Breast epithelium (tissue), 4 donors: ENCODE results near the gene TCP11L1. TPM values are rescaled to one million over a fixed set of nuclear protein-coding genes. Genes with fewer than 3 reads are reported as not detected.

Source experiments
- DNase-seq, 2 donors: peaks; one replicate each; pipeline ENCODE4 v3.0.0-alpha.2; 2019; ENCODE audit warnings: low spot score in 2 of 2
- H3K27ac ChIP-seq, 2 donors: fragments of 200-600 bp; sonication (generic) in 1 of 2; one replicate each; pipeline ENCODE4 v1.5.1; 2016 to 2019; ENCODE audit warnings: mild to moderate bottlenecking in 1 of 2
- H3K27me3 ChIP-seq, 2 donors: fragments of 200-600 bp; sonication (generic) in 1 of 2; one replicate each; pipeline versions ENCODE4 v1.5.1 to v1.6.0; 2017 to 2019; ENCODE audit warnings: control low read depth in 1 of 2, mild to moderate bottlenecking in 1 of 2
- H3K36me3 ChIP-seq: fragments of 200-600 bp; one replicate; pipeline ENCODE4 v1.5.1; 2019
- H3K4me1 ChIP-seq, 2 donors: fragments of 200-600 bp; sonication (generic); one replicate each; pipeline ENCODE4 v1.5.1; 2016 to 2019; ENCODE audit warnings: control low read depth in 1 of 2
- H3K4me3 ChIP-seq, 3 donors: fragments of 200-600 bp; sonication (generic); 1 replicate in 2 of 3; 2 replicates in 1 of 3; pipeline ENCODE4 v1.5.1; 2016 to 2019; ENCODE audit warnings: mild to moderate bottlenecking in 3 of 3, moderate library complexity in 2 of 3
- H3K9me3 ChIP-seq, 2 donors: fragments of 200-600 bp; sonication (generic) in 1 of 2; one replicate each; pipeline ENCODE4 v1.5.1; 2016 to 2019; ENCODE audit warnings: control low read depth in 1 of 2
- CTCF ChIP-seq, 3 donors: fragments of 450-650 bp; IDR thresholded peaks; one replicate each; pipeline ENCODE4 v1.5.1; 2016 to 2017; ENCODE audit warnings: antibody characterized with exemption in 3 of 3, mild to moderate bottlenecking in 3 of 3, moderate library complexity in 3 of 3
- POLR2A ChIP-seq: fragments of 450-650 bp; IDR thresholded peaks from one replicate; pipeline ENCODE4 v1.6.1; 2016; ENCODE audit warnings: antibody characterized with exemption, mild to moderate bottlenecking, moderate library complexity
- POLR2AphosphoS5 ChIP-seq, 3 donors: sonication (generic); formaldehyde crosslinking; IDR thresholded peaks; one replicate each; pipeline ENCODE4 v1.6.1; 2017; ENCODE audit warnings: antibody characterized with exemption in 3 of 3
- intact Hi-C: fragments of 100-400 bp; cut with DNase I; formaldehyde crosslinking; loops from one replicate; pipeline ENCODE4 v1.15.1; 2023; ENCODE audit warnings: low total_unique reads
- total RNA-seq, 3 donors: library from RNA; depleted of rRNA; stranded (reverse); fragments of >200 nt; gene quantifications; one replicate each; pipeline ENCODE4 v1.1.0, GENCODE V29; 2016

TCP11L1 gene
- total RNA-seq, 3 donors from 2014 or later: 19.8 to 34.7 (median 29.0) TPM

- Histone ChIP-seq H3K9me3 (no peaks in the 10 kb centered on the region), H3K27ac (no peak overlapping the region), H3K27me3 (peaks cover 0 to 7% of the 10 kb centered on the region in 2 donors), H3K4me1 (no peaks in the 10 kb centered on the region), H3K4me3 (no peak overlapping the region), H3K36me3 (no peaks in the 10 kb centered on the region)
- intact Hi-C loops: no loop called here
- no peak for TF ChIP-seq POLR2A
- TF ChIP-seq POLR2AphosphoS5 (IDR thresholded peaks at IDR 0.05): no peak
- no peak for TF ChIP-seq CTCF (IDR thresholded peaks at IDR 0.05)
- no peak for DNase-seq
These were observed 17.9 kb upstream of the TCP11L1 start for GRCh38 chr11:33021501-33021900.

GRCh38 chr11:33021937-33022336 lies 17.4 kb upstream of the TCP11L1 start:
- Histone ChIP-seq H3K9me3 (no peaks in the 10 kb centered on the region), H3K4me3 (no peak overlapping the region), H3K4me1 (no peaks in the 10 kb centered on the region), H3K27me3 (peaks cover 0 to 7% of the 10 kb centered on the region in 2 donors), H3K27ac (no peak overlapping the region), H3K36me3 (no peaks in the 10 kb centered on the region)
- intact Hi-C loops: no loop called here
- TF ChIP-seq POLR2AphosphoS5 (IDR thresholded peaks at IDR 0.05): no peak
- TF ChIP-seq CTCF (IDR thresholded peaks at IDR 0.05): no peak
- TF ChIP-seq POLR2A: no peak
- DNase-seq: no peak

GRCh38 chr11:33025339-33025722 lies 14.0 kb upstream of the TCP11L1 start:
- no peak for DNase-seq
- intact Hi-C loops: no loop called here
- Histone ChIP-seq H3K27ac (no peak overlapping the region), H3K9me3 (no peaks in the 10 kb centered on the region), H3K36me3 (no peaks in the 10 kb centered on the region), H3K4me3 (no peak overlapping the region), H3K27me3 (no peaks in the 10 kb centered on the region), H3K4me1 (no peaks in the 10 kb centered on the region)
- TF ChIP-seq POLR2AphosphoS5 (IDR thresholded peaks at IDR 0.05): no peak
- no peak for TF ChIP-seq CTCF (IDR thresholded peaks at IDR 0.05)
- no peak for TF ChIP-seq POLR2A

GRCh38 chr11:33027233-33027632 lies 12.1 kb upstream of the TCP11L1 start:
- H3K27me3 ChIP-seq: no peaks in the 10 kb centered on the region
- H3K4me3 ChIP-seq: no peak overlapping the region
- no peaks in the 10 kb centered on the region for H3K4me1 ChIP-seq
- H3K27ac ChIP-seq: no peak overlapping the region
- H3K9me3 ChIP-seq: no peaks in the 10 kb centered on the region
- DNase-seq: no peak
- intact Hi-C loops: no loop called here
- H3K36me3 ChIP-seq: no peaks in the 10 kb centered on the region
- no peak for TF ChIP-seq POLR2AphosphoS5 (IDR thresholded peaks at IDR 0.05)
- no peak for TF ChIP-seq POLR2A
- TF ChIP-seq CTCF (IDR thresholded peaks at IDR 0.05): no peak

- Histone ChIP-seq H3K27me3 (no peaks in the 10 kb centered on the region), H3K36me3 (no peaks in the 10 kb centered on the region), H3K27ac (no peak overlapping the region), H3K4me3 (no peak overlapping the region), H3K4me1 (no peaks in the 10 kb centered on the region), H3K9me3 (no peaks in the 10 kb centered on the region)
- DNase-seq: no peak
- intact Hi-C loops: no loop called here
- TF ChIP-seq POLR2A: no peak
- TF ChIP-seq CTCF (IDR thresholded peaks at IDR 0.05): no peak
These were observed 11.4 kb upstream of the TCP11L1 start for GRCh38 chr11:33027846-33028536.
